Measurements from ENCODE around the gene CCDC187.
A peak's percentile ranks its signal among the peaks of the same experiment; 100 is the strongest.

Gene CCDC187

DNA sequence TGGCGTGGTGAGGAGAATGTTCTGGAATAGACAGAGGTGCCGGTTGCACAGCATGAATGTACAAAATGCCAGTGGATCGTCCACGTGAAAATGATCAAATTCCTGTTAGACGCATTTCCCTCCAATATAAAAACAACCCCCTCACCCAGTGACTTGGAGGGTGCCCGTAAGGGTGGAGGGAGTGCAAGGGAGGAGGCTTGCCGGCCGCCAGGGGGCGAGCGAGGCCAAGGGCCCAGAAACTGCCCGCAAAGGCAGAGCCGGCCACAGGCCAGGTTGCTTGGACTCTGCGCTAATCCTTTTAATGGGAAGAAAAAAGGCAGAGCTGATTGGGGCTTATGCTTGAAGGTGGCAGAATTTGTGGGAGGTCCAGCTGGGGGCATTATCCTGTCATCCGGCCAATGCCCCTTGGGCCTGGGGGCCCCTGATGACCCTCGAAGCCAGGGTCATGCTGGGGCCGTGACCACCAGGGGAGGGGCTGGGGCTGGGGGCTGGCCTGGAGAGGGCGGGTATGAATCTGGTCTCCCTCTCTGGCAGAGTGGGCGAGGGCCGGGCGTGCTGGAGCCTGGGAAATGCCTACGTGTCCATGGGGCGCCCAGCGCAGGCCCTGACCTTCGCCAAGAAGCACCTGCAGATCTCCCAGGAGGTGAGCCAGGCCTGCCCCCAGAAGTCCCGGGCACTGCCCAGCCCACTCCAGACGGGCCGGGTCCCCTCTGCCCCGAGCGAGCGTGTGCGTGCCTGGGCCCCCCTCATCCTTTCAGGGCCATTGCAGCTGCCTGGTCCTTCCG, 35.5 kb upstream of the CCDC187 start:
- DNase-seq, result no peak

DNA sequence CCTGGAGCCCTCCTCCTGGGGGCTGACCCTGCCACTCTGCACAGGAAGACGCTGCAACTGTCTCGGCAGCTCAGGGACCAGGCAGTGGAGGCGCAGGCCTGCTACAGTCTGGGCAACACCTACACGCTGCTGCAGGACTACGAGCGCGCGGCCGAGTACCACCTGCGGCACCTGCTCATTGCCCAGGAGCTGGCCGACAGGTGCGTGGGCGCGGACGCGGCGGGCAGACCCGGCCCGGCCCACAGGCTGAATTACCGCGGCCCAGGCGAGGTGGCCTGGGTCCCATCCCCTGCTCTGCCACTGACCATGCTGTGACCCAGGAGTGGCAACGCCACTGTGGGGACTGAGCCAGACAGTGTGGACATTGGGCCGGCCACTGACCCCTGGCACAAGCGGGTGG, 34.6 kb upstream of the CCDC187 start:
- no peak for DNase-seq

DNA sequence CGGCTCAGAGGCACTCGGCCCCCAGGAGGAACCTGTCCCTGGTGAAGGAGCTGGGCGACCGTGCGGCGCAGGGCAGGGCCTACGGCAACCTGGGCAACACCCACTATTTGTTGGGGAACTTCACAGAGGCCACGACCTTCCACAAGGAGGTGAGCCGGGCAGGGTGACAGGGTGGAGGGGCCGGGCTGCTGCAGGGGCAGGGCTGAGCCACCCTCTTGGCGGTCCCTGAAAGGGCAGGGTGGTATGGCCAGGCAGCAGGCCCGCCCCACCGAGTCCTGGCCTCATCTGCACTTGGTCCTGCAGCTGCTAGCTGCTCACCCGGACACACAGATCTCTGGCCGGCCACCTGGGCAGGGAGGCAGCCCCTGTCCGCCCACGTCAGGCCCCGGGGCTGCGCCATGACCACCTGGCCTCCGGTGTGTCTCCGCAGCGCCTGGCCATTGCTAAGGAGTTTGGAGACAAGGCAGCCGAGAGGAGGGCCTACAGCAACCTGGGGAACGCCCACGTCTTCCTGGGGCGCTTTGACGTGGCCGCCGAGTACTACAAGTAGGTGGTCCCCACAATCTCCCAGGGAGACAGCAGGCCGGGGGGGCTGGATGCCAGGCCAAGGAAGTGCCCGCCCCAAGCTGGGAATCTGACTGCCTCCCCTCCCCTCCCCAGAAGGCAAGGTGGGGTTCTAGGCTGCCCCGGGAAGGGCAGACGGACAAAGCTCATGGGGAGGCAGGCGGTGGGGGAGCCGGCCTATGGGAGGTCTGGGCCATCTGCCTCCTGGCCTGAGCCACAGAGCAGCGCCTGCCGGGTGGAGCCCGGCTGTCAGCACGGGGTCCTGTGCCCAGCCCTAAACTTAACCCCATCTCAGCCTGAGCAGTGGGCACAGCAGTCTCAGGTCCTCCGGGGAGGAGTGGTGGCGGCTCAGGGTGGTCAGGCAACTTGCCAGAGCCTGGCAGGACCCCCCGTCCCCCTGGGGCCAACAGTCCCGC, 33.8 kb upstream of the CCDC187 start:
- no peak for DNase-seq

- DNase-seq, result no peak
Measured at GRCh38 chr9:136336881-136337280, 33.0 kb upstream of the CCDC187 start.

- no peak for DNase-seq
Measured at GRCh38 chr9:136336156-136336870, 32.4 kb upstream of the CCDC187 start.

- DNase-seq, result no peak
Measured at GRCh38 chr9:136335296-136336155, 31.6 kb upstream of the CCDC187 start.

GRCh38 chr9:136334541-136334940, 30.6 kb upstream of the CCDC187 start:
- DNase-seq, result no peak

- DNase-seq, result no peak
Measured at GRCh38 chr9:136333486-136333885, 29.6 kb upstream of the CCDC187 start.

GRCh38 chr9:136333045-136333444, 29.2 kb upstream of the CCDC187 start:
- no peak for DNase-seq

DNA sequence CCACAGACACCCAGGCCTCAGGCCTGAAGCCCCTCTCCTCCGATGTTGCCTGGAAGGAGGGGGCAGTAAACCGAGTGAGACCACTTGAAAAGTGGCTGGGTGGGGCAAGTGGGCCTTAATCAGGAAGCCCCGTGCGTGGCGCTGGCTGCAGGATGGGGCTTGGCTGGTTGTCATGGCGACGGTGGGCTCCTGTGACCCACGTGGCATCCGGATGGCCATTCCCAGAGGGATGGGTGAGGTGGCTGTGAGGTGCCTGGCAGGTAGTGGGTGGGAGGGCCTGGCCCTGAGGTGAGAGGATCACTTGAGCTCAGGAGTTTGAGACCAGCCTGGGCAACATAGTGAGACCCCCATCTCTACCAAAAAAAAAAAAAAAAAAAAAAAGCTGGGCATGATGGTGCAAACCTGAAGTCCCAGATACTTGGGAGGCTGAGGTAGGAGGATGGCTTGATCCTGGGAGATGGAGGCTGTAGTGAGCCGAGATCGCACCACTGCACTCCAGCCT, 28.6 kb upstream of the CCDC187 start:
- no peak for DNase-seq

DNA sequence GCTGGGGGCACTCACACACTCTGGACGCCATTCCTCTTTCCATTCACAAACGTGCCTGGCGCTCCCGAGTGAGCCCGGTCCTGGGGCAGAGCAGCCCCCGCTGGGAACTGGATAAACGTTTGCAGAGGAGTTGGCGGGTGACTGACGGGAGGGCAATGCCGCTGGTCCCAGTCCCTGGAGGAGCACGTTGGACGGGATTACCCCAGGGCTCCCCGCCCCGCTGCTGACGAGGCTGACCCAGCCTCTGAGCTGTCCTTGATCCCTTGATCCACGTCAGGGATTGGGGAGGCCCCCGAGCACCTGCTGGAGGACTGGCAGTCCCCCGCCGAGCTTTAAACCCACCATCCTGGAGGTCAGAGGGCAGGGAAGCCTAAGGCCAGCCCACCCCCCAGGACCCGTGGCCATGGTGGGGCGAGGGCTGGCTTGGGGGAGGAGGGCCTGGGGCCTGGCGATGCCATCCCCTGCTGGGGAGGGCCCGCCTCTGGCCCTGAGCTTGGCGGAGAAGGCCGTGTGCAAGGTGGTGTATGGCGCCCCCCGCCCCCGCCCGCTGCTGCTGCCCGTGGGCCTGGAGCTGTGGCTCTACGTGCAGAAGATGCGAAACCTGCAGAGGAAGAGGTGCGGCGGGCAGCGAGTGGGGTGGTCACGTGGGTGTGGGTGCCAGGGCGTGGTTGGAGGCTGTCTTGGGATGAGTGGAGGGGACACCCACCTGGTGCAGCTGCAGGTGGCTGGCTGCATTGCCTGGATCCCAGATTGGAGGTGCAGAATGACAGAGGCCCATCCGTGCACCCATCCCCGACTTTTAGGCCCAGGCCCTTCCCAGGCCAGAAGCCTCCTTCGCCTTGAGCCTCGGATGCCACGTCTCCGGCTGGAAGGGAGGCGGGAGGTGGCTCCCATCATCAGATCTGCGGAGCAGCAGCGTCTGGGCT, 27.9 kb upstream of the CCDC187 start:
- DNase-seq, result no peak

GRCh38 chr9:136331030-136331429, 27.1 kb upstream of the CCDC187 start:
- DNase-seq, result no peak

DNA sequence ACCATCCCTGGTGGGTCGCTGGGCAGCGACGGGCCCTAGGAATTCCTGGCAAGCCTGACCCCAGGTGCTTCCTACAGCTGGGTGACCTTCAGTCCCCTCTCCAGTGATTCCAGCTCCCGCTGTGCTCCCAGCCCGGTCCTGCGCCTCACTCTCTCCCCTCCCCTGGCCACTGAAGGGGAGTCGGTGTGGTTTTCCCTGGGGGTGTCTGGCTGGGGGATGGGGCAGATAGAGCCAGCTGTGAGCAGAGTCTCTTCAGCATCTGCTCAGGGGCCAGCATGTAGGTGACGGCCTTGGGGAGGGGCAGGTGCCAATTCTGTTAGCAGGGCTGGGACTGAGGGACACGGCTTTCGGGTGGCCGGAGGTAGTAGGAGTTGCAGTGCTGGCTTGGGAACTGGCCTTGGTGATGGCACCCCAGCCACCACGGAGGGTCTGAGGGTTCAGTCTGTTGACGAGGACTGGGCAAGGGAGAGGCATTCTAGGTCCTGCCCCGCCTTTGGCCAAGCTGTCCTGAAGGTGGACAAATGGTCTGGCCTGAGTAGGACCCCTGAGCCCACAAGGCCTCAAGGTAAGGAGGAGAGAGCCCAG, 26.6 kb upstream of the CCDC187 start:
- no peak for DNase-seq

GRCh38 chr9:136329636-136330405, 25.9 kb upstream of the CCDC187 start:
- no peak for DNase-seq

- DNase-seq, result no peak
Measured at GRCh38 chr9:136329211-136329627, 25.3 kb upstream of the CCDC187 start.

- DNase-seq, result no peak
Measured at GRCh38 chr9:136328622-136329041, 24.7 kb upstream of the CCDC187 start.

GRCh38 chr9:136328011-136328621, 24.2 kb upstream of the CCDC187 start:
- DNase-seq, result no peak

DNA sequence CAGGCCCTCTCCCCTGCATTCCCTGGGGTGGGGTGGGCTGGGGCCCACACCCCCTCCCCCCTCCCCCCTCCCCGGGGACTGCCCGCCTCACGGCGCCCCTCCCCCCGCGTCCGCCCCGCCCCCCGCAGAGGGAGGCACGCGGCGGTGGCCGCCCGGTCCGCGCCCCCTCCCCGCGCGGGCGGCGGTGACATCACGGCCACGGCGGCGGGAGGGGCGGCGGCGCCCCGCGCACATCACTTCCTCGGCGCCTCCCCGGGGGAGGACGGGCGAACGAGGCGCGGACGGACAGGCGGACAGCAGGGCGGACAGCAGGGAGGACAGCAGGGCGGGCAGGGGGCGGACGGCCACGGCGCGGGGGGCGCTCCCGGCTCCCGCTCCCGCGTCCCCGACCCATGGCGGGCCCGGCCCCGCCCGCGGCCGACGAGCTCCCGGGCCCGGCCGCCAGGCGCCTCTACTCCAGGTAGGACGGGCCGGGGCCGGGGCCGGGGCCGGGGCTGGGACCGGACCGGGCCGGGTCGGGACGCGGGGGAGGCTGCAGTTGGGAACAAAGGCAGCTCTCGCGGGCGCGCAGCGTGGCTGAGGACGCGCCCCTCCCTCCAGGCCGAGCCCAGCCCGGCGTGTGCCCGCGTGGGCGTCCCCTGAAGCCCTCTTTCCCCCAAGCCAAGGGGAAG, 23.5 kb upstream of the CCDC187 start, which contains the start of gene GPSM1:
Gene GPSM1, plus strand, starts transcription at position 236 of the 671 bp plus-strand sequence. Its CDS starts 157 bp downstream, at position 393.
- DNase-seq, result peak; percentile 20
